D721Med (cell line): ENCODE results near the gene MED15.
"Not testable (repeated sequence)": the region's sequence is repeated elsewhere in the genome, so short reads cannot be mapped to it uniquely, and the experiment has no call there.

ENCODE experiments used
- DNase-seq: peaks from one replicate; pipeline ENCODE4 v3.0.0; 2011; ENCODE audit warnings: low spot score; ENCODE audit not compliant: insufficient read length
- FAIRE-seq: peaks from 2 replicates; lab custom pipeline; 2011; peaks lifted over from hg19 to GRCh38; lab: Jason Lieb, UNC
- TF ChIP-seq, protein P1 (sequence below): IDR thresholded peaks from 2 replicates; pipeline ENCODE4 v1.5.1; 2012; ENCODE audit warnings: mild to moderate bottlenecking, control low read depth; ENCODE audit not compliant: insufficient read depth; ENCODE audit errors: missing control alignments

The MED15 gene

DNA sequence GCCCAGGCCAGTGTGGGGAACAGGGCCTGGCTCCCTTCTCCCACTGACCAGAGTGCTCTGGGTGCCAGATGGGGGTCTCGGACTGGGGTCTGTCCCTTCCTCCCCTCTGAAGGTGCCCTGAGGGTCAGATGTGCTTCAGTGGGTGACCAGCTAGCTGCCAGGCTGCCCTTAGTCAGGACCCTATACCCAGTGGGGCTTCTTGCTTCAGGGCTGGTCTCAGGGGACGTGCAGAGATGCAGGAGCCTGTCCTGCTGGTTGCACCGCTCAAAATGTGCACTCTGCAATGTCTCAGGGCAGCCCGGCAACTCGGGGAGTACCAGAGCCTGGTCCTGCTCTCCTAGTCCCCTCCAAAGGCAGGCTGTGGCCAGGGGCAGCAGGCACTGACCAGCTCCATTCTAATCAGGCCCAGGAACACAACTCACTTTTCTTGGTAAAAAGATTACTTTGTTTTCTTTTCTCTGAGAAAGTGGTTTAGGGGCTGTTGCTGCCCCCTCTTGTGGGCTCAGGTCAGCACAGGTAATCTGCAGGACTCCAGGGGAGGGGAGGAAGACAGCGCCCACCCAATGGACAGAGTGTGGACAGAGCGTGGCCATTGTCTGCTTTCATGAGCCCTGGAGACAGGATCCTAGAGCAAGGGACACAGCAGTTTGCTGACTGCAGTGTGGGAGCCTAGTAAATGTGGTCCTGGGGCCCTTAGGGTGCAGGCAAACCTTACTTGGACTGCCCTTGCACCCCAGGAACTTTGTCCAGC lies 80.9 kb downstream of the MED15 start:
- DNase-seq (no peak), FAIRE-seq (no peak)
- TF ChIP-seq, protein P1, sequence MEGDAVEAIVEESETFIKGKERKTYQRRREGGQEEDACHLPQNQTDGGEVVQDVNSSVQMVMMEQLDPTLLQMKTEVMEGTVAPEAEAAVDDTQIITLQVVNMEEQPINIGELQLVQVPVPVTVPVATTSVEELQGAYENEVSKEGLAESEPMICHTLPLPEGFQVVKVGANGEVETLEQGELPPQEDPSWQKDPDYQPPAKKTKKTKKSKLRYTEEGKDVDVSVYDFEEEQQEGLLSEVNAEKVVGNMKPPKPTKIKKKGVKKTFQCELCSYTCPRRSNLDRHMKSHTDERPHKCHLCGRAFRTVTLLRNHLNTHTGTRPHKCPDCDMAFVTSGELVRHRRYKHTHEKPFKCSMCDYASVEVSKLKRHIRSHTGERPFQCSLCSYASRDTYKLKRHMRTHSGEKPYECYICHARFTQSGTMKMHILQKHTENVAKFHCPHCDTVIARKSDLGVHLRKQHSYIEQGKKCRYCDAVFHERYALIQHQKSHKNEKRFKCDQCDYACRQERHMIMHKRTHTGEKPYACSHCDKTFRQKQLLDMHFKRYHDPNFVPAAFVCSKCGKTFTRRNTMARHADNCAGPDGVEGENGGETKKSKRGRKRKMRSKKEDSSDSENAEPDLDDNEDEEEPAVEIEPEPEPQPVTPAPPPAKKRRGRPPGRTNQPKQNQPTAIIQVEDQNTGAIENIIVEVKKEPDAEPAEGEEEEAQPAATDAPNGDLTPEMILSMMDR: no peak

DNA sequence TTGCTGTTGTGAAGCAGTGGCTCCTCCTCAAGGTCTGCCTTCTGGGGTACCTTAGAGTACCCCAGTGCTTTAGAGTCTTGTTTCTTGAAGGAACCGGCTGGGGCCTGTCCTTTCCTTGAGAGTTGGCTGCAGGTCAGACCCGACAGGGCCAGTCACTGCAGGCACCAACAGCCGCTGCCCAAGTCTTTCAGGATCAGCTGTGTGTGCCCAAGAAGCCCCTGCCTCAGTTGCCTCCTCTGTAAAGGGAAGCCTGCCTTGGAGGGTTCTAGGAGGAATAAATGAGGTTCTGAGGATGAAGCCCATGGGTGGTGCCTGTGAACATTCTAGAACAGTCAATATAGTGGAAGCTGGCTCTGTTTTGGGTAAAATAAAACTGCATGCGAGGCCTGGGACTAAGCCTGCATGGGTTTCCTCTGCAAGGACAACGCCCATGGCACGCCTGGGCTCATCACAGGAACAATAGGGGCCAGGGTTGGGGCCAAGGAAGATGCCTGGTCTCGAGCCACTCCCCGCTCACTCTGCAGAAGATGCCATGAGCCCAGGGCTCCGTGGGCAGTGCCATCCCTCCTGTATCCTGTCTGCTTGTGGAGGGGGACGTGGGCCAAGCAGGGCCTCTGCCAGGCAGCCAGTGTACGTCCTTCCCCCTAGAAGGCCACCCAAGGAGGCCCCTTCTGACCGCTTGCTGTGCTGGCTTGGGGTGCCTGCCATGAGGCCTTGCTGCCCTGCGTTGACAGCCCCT lies 81.6 kb downstream of the MED15 start:
- TF ChIP-seq, protein P1: no peak
- FAIRE-seq: no peak
- no peak for DNase-seq

DNA sequence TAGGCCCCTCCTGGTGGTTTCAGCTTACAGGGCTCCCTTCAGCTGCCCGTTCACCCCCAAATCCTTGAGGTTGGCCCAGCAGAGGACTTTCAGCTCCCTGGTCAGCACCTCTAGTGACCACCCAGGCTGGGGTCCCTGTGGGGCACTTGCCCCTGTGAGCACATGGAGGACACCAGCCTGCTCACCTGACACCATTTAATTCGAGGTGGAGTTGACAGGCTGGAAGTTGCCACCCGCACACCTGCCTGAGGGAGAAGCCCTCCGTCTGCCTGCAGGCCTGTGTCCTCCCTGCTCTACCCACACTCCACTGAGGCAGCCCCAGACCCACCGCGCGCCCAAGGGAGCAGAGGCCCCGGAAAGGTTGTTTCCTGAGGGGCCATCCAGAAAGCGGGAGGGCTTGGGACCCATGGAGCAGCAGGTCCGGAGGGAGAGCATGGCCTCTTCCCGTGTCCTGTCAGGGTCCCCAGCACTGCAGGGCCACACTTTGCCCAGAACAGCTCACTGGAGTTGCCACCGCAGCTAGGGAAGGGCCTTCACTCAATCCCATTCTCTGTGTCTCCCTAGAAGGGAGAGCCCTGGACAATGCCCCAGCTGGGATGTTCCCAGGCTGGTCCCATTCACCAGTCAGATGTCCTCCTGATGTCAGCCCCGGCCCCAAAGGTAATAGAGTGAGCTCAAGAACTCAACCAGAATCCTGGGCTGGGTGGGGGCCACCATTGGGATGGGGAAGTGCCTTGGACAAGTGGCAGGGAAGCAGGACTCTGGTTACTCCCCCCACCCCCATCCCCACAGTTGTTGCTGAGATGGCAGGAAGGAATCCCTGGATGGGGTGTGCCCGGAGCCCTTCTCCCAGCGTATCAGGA lies 82.4 kb downstream of the MED15 start:
- TF ChIP-seq, protein P1: no peak
- FAIRE-seq: no peak
- no peak for DNase-seq

DNA sequence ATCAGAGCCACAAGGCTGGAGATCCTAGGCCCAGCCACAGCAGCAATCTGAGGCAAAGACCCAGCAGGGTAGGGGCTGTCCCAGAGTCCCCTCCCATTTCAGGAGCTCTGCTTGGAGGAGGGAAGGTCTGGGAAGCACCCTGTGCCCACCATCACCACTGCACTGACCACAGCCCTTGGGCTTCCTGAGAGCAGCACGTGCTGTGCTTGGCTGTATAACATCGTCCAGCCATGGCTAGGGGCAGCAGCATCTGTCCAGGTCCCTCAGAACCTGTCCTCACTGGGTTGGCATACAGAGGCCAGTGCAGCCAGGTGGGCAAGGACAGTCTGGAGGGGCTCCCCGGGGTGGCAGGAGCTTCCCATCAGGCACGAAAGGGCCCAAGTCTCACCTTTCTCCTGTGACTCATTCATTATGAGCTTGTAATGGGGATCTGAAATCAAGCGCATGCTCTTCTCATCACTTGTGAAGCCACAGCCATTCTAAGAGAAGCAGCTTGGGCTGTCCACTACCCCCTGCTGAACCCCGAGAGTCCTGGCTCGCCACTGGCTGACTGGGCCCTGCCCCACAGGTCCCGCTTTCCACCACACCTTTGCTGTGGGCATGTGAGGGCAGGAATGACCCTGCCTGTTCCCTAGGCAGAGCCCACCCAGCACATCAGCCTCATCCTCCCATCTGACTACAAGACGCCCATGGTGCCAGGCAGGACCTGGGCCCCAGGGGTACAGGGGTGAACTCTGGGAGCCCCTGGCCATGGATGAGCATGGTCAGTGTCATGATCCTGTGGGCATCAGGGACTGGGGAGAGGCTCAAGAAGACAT lies 83.3 kb downstream of the MED15 start:
- DNase-seq: no peak

DNA sequence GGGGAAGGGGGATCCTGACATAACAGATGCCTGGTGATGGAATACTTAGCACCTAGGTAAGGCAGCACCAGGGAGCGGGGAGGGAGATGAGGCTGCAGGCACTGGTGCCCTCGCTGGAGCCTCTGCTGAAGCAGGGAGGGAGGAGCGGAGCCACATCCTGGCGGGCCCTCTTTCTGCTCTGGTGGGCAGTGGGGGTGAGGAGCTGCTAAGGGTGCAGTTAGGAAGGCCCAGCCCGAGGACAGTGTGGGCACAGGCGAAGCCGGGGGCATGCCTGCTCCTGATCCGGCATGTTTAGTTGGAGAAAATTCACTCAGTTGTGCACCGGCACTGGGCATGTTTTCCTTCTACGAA lies 83.9 kb downstream of the MED15 start:
- FAIRE-seq (no peak), DNase-seq (no peak)
- TF ChIP-seq, protein P1: no peak

More for the DNA sequence above, 83.3 kb downstream of the MED15 start:
- TF ChIP-seq, protein P1: no peak
- no peak for FAIRE-seq

DNA sequence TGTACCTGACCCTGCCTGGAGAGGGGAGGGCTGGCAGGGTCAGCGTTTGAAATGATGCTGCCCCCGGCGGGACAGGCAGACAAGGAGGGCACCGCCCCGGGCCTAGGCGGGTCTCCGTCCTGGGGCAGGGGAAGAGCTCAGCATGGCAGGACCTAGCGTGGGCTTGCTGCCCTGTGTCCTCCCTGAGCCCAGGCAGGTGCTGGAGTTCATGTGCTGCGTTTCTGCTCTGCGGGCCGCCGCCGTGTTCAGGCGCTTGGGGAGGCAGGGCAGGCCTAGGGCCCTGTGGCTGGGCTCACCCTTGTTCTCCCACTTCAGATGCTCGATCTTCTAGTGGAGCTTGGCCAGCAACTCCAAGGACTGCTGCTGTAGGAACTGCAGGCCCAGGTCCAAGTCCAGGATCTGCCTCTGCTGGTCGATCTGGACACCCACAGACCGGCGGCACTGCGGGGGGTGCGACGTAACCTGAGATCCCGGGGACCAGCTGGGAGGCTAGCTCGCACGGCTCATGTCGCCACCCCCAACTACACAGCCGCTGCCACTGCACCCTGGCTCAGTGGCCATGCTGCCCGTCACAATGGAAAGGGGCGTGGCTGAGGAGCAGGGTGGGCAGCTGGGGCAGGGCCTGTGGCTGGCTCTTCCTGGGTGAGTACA lies 84.4 kb downstream of the MED15 start:
- no peak for DNase-seq
- TF ChIP-seq, protein P1: no peak
- no peak for FAIRE-seq

DNA sequence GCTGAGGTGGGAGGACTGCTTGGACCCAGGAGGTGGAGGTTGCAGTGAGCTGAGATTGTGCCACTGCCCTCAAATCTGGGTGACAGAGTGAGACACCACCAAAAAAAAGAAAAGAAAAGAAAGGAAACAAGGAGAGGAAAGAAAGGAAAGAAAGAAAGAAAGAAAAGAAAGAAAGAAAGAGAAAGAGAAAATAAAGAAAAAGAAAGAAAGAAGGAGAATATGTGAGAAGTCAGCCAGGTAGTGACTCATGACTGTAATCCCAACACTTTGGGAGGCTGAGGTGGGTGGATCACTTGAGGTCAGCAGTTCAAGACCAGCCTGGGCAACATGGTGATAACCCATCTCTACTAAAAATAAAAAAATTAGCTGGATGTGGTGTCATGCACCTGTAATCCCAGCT lies 86.6 kb downstream of the MED15 start:
- not testable (repeated sequence) for DNase-seq, FAIRE-seq

DNA sequence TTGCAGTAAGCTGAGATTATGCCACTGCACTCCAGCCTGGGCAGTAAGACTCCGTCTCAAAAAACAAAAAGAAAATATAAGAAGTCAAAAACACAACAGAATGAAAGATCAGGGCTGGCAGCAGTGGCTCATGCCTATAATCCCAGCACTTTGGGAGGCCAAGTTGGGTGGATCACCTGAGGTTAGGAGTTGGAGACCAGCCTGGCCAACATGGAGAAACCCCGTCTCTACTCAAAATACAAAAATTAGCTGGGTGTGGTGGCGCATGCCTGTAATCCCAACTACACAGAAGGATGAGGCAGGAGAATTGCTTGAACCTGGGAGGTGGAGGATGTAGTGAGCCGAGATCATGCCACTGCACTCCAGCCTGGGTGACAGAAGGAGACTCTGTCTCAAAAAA lies 87.1 kb downstream of the MED15 start:
- DNase-seq, FAIRE-seq: not testable (repeated sequence)
